Calu3 (cell line): ENCODE data around the gene AGT. TPM values are rescaled to one million over a fixed set of nuclear protein-coding genes. Genes with fewer than 3 reads are reported as not detected.
A peak's percentile ranks its signal among the peaks of the same experiment; 100 is the strongest.

Experiments
- BruUV-seq: library from RNA; stranded (reverse); fragments of 400-500 nt; replicated peaks from 2 replicates; lab custom pipeline; 2021; lab: Mats Ljungman, UMichigan
- CTCF ChIA-PET: fragments of 300-600 bp; sonication (Branson Sonifier 250); formaldehyde crosslinking; loops from one replicate; lab custom pipeline; 2022; ENCODE audit warnings: antibody characterized with exemption; lab: Charles Lee
- DNase-seq: peaks from one replicate; pipeline ENCODE4 v3.0.0; 2022
- H3K27ac Mint-ChIP-seq: one replicate; pipeline ENCODE4 v1.8.0; 2022; ENCODE audit warnings: mixed read lengths; ENCODE audit not compliant: unreplicated experiment
- H3K27me3 Mint-ChIP-seq: one replicate; pipeline ENCODE4 v1.8.0; 2022; ENCODE audit warnings: mixed read lengths; ENCODE audit not compliant: unreplicated experiment
- H3K36me3 Mint-ChIP-seq: one replicate; pipeline ENCODE4 v1.8.0; 2022; ENCODE audit warnings: mild to moderate bottlenecking, moderate library complexity, mixed read lengths; ENCODE audit not compliant: insufficient read depth, unreplicated experiment
- H3K4me1 Mint-ChIP-seq: one replicate; pipeline ENCODE4 v1.8.0; 2022; ENCODE audit warnings: mild to moderate bottlenecking, low read depth, mixed read lengths; ENCODE audit not compliant: unreplicated experiment
- H3K4me3 Mint-ChIP-seq: one replicate; pipeline ENCODE4 v1.8.0; 2022; ENCODE audit warnings: mild to moderate bottlenecking, low read depth, moderate library complexity, mixed read lengths; ENCODE audit not compliant: unreplicated experiment
- H3K9me3 Mint-ChIP-seq: one replicate; pipeline ENCODE4 v1.8.0; 2022; ENCODE audit warnings: low read depth, mixed read lengths; ENCODE audit not compliant: unreplicated experiment
- CTCF ChIP-seq: fragments of 200-600 bp; IDR thresholded peaks from one replicate; pipeline ENCODE4 v1.8.0; 2022; ENCODE audit warnings: antibody characterized with exemption; ENCODE audit not compliant: unreplicated experiment
- intact Hi-C: fragments of 100-400 bp; cut with micrococcal nuclease; formaldehyde crosslinking; loops from one replicate; pipeline ENCODE4 v1.10.0; 2022; ENCODE audit not compliant: unreplicated experiment
- total RNA-seq: library from RNA; stranded (reverse); gene quantifications from 2 replicates; pipeline ENCODE4 v1.2.3, GENCODE V29; 2022

The AGT gene
- total RNA-seq, 1 experiment from 2014 or later = 27.5 TPM

DNA sequence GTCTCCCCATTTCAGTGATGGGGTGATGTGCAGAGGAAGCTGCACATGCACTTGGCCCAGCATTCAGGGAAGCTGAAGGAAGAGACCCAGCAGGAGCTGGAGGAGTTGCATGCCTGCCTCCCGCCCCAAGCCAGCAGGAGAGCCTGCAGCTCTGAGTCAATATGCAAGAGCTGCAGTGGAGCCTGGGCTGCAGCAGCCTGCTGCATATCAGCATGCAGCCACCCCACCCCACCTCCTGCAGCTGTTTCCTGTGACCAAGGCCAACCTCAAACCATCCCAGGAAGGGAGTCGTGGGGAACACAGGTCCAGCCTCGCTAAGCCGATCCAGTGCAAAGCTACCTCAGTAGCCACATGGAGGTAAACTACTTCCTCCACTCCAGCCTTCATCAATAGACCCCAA, 18.9 kb downstream of the AGT start:
- H3K9me3 Mint-ChIP-seq = no peaks in the 10 kb centered on the region
- DNase-seq = no peak
- intact Hi-C loops = no loop called here
- no peak for TF ChIP-seq CTCF
- H3K27me3 Mint-ChIP-seq = no peaks in the 10 kb centered on the region
- H3K27ac Mint-ChIP-seq = no peak overlapping the region
- CTCF ChIA-PET = no interaction called here
- H3K36me3 Mint-ChIP-seq = peaks cover 32% of the 10 kb centered on the region
- no peak overlapping the region for H3K4me3 Mint-ChIP-seq
- no TSS peak for BruUV-seq
- H3K4me1 Mint-ChIP-seq = no peaks in the 10 kb centered on the region

GRCh38 chr1:230694464-230694863, 19.5 kb downstream of the AGT start:
- no peak for TF ChIP-seq CTCF
- H3K36me3 Mint-ChIP-seq = peaks cover 37% of the 10 kb centered on the region
- H3K4me3 Mint-ChIP-seq = no peak overlapping the region
- CTCF ChIA-PET = no interaction called here
- no peak for DNase-seq
- H3K27me3 Mint-ChIP-seq = no peaks in the 10 kb centered on the region
- BruUV-seq = no TSS peak
- H3K9me3 Mint-ChIP-seq = no peaks in the 10 kb centered on the region
- H3K27ac Mint-ChIP-seq = peak overlapping the region; percentile 48
- intact Hi-C loops = no loop called here
- no peaks in the 10 kb centered on the region for H3K4me1 Mint-ChIP-seq

- peaks cover 40% of the 10 kb centered on the region for H3K36me3 Mint-ChIP-seq
These were observed 20.1 kb downstream of the AGT start for GRCh38 chr1:230693777-230694176.

GRCh38 chr1:230693221-230693620, 20.7 kb downstream of the AGT start:
- Mint-ChIP-seq H3K36me3 (peaks cover 42% of the 10 kb centered on the region), H3K4me1 (no peaks in the 10 kb centered on the region), H3K4me3 (no peak overlapping the region), H3K27ac (no peak overlapping the region), H3K27me3 (no peaks in the 10 kb centered on the region), H3K9me3 (no peaks in the 10 kb centered on the region)
- no TSS peak for BruUV-seq
- CTCF ChIA-PET = no interaction called here
- no peak for TF ChIP-seq CTCF
- no peak for DNase-seq
- intact Hi-C loops = no loop called here

More at GRCh38 chr1:230693777-230694176, 20.1 kb downstream of the AGT start:
- H3K4me1 Mint-ChIP-seq = no peaks in the 10 kb centered on the region
- no peak for TF ChIP-seq CTCF
- intact Hi-C loops = no loop called here
- DNase-seq = no peak
- H3K4me3 Mint-ChIP-seq = no peak overlapping the region
- CTCF ChIA-PET = no interaction called here
- H3K27ac Mint-ChIP-seq = peak overlapping the region; percentile 48
- no peaks in the 10 kb centered on the region for H3K27me3 Mint-ChIP-seq
- no TSS peak for BruUV-seq
- H3K9me3 Mint-ChIP-seq = no peaks in the 10 kb centered on the region
